ENCODE measurements around the gene ATP5F1E.
A peak's percentile ranks its signal among the peaks of the same experiment; 100 is the strongest.
"Not testable (repeated sequence)": the region's sequence is repeated elsewhere in the genome, so short reads cannot be mapped to it uniquely, and the experiment has no call there.

The ATP5F1E gene

DNA sequence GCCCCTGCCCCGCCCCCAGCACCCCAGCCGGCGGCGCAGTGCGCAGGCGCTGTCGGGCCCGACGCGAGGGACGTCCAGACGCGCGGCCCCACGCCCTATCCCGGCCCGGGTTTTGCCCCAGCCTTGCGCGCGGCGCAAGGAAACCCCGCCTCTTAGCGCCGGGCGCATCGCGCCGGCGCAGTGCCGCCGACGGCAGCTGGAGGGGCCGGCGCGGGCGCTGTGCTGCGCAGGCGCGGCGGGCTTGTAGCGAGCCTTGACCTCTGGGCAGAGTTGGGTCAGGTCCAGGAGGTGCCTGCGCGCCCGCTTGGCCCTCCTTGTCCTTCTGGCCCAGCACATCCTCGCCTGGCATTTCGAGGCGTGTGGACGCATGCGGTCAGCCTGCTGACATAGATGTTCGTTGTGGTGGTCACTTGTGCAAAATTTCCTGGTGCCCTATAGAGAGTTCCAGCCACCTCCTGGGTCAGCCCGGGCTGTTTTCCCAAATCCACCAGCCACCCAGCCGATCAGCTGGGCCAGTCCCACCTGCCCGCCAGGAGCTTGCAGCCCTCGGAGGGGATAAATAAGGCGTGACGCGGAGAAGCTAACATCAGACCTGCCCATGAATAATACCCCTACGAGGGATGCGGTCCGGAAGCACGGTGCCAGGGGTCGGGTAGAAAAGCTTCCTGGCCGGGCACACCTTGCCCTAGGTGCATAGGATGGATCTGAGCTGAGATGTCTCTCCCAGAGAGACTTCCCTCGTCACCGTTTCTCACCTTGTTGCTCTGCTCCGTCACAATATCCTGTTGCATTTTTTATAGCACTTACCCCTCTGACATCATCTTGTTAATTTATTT is 10.9 kb upstream of the ATP5F1E start:
- peak; percentile 99 for DNase-seq (ENCODE audit: low spot score)

DNA sequence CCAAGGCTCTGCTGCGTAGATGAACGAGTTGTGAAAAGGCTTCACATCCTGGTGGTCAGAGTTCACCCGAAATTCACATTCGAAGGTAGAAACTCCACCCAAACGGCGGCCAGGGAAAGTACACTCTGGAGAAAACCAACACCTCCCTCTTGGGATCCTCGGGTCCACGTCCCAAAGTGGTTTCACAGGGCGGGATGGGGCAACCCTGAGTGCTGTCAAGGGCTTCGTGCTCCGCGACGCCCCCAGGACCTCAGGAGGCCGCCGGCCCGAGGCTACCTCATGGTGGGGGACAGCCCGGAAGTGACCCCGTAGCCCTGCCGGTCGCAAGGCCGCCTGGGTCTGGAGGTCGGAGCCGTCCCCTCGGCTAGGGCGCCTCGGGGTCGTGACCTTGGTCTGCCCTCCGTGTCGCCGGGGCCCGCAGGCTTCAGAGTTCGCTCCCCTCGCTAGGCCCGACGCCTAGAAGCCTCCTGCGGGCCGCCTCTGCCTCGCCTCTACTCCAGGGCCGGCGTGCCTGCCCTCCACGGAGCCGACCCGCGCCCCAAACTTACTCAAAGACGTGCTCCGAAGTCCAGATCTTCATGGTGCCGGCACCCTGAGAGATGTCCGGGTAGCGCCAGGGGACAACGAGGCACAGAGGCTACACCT is 10.1 kb upstream of the ATP5F1E start, which contains the start of gene PRELID3B:
TSS of gene PRELID3B (minus strand) at position 636 of the 645 bp plus-strand sequence. CDS start at position 580, 56 bp downstream.
- DNase-seq (ENCODE audit: low spot score), result peak; percentile 9

DNA sequence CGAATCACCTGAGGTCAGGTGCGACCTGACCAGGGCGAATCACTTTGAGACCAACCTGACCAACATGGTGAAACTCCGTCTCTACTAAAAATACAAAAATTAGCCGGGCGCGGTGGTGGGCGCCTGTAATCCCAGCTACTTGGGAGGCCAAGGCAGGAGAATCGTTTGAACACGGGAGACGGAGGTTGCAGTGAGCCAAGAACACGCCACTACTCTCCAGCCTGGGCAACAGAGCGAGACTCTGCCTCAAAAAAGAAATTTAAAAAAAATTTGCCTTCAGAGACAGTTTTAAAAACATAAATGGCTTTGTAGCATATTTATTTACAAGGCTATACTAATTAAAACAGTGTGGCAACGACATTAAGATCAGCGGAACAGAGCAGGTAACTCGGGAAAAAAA is 9.4 kb upstream of the ATP5F1E start:
- DNase-seq (ENCODE audit: low spot score), result not testable (repeated sequence)

DNA sequence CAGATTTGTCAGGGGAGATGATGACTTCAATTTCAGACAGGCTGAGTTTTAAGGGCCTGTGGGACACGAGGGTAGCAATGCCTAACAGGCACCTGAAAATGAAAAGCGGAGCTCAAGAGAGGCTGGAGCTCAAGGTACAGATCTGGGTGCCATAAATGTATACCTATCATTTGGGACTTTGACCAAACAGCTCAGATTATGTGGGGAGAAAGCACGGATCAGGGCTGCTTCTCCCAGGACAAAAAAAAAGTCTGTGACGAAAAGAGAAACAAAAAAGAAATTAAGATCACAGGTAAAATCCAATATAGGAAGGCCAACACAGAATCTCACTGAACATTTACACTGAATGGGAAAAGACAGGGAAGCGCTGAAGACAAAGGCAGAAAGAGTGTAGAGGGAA is 8.5 kb upstream of the ATP5F1E start:
- DNase-seq (ENCODE audit: low spot score), result no peak

DNA sequence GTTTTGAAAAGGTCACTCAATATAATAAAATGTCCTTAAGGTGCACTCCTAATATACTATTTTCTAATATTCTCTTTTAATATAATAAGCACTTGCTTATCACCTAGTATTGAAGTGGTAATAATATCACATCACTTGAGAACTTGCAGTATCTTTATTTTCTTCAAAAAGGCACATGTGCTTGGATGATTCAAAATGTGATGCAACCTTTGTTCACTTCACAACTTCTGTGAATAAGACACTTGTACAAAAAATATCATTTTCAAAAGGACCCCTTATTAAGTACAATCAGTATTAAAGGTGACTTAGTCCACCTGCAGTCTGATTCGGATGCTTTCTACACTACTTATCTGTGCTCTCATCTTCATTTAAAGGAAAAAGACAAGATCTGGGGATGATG is 7.1 kb upstream of the ATP5F1E start:
- no peak for DNase-seq (ENCODE audit: low spot score)

DNA sequence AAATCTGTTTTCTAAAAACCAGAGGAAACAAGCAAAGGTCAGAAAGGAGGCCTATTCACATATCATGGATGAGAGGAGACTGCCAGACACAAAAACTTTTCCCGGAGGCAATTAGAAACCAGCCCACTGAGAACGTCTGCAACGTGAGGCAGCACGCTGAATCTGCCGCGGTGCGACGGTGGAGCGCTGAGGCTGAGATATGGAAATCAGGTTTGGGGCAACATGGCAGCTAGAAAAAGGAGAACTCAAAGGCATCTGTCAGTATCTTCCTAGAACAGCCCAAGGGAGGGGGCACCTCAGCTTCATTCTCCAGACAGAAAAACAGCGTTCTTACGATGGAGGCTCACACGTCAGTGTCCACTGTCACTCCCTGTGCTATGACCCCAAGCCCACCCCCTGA is 5.3 kb upstream of the ATP5F1E start:
- DNase-seq (ENCODE audit: low spot score), result no peak

DNA sequence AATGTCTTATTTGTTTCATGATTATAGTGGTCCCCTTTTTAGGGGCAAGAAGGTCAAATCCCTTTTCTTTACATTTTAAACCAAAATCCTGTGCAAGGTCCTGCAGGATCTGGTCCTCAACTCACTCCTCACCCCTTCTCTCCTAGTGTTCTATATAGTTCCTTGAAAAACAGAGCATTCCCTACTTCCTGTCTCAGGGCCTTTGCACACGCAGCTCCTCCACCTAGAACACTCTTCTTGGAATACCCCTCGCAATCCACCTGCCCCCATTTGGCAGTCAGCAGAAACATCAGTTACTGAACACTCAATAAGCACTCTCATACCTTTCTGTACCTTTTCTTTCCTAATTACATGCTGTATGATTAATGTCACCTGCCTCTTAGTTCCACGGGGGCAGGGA is 3.2 kb upstream of the ATP5F1E start:
- no peak for DNase-seq (ENCODE audit: low spot score)

DNA sequence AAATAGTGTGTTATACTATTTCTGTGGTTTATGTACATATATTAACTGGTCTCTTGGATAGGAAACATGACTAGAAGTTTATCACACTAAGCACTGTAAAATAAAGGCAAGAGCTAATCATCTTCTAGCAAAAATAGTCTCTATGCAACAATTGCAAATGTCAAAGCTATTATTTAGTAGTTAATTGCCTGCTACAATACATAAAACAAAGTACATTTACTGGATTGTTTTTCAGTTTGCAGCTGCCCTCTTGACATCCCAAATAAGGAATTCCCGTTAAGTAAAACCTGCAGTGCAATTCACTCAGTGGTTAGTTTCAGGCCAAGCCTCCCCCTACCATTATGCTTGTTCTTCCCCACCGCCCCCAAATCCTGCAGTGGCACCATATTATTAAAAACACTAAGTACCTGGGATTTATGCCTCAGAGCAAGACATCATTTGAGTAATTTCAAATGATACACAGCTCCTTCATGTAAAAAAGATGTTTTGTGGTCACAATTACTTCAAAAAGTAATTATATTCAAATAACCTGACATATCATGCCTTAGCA is 1.6 kb upstream of the ATP5F1E start:
- DNase-seq (ENCODE audit: low spot score), result no peak

DNA sequence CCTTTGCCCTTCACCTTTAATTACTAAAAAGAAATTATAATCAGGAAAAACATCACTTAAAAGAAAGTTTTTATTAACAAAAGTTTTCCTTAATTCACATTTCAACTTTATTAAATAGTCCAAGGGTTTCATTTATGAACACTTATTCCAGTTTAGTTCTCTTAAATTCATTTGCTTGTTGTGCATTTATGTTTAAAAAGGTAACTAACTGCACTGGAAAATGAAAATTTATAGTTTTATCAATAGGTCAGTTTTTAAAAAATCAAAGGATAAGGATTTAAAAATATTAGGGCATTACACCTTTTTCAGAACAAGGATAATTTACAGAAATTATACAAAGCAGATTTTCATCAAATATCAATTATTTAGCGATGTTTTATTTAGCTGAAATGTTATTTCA is 958 bp upstream of the ATP5F1E start:
- DNase-seq (ENCODE audit: low spot score), result no peak

DNA sequence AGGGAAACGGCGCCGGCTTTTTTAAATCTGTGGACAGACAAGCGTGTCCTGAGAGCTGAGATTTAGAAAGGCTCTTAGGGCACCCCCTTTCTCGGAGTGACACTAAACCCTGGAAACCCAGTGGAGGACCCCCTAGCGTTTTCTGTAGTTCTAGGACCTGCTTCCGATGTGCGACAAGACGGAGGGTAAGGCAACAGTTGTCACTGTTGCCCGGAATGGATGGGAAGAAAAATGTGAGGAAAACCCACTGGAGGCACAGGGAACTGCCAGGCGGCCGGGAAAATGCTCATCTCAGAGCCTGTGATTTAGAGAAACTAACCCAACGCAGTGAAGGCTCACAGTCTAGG is 551 bp upstream of the ATP5F1E start:
- DNase-seq (ENCODE audit: low spot score), result peak; percentile 37

DNA sequence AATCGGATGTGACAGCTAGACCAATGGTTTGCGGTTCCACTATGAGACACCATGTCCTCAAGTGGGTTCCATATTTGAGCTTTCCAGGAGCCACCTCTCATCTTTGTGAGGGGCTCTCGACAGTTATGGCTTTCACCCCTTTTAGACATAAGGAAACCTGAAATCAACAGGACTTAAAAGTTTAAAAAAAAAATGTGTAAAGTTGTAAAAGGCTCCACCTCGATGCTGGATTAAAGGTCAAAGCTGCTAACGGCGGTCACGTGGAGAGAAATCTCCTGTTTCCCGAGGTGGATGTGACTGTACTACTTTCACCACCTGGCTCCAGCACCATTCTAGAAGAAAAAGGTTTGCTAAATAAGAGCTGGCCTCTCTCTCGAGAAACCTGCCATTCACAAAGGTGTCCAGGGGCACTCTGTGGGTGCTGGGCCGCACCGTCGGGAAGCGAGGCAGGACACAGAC is 542 bp downstream of the ATP5F1E start:
- DNase-seq (ENCODE audit: low spot score), result no peak

DNA sequence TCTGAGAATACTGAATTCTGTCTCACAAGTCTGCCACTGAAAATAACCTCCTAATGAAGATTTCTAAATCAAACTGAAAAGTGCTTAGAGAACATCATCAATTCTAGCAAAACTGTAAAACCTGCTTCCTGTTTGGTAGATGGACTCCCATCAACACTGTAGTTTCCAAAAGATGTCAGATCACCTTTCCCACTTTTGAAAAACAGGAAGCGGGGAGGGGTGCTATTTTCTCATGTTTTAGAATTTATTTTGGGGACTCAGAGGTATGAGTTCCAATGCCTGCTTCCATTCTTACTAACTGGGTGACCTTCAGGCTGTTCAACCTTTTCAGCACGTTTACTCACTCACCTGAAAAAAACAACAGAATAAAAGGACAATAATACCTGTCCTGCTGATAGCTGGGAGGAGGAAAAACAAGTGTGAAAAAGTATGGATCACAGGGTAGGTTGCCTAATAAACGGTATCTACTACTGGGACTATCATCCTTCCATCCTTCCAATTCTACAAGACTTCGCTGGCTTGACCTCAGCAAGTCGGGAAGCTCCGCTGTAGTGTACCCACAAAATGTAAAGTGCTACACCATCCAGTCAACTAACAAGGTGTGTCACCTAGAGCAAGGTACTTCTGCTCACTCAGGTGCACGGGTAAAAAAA is 1.1 kb downstream of the ATP5F1E start:
- DNase-seq (ENCODE audit: low spot score), result no peak

DNA sequence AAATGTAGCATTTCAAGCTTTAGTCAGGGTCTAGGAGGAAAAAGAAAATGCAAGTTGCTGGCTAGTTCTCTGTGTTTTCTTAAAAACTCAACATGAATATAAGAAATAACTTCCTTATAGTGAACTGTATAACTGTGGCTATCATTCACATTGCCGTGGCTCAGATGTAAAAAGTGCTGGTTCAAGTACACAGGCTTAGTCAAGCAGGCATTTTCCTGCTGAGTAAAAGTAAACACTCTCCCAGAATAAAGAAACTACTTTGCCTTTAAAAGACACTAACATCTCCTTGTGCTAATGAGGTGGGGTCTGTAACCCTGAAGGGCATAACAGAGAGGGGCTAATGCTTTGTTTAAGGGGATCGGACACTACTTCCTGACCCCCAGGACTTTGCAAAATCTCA is 3.3 kb downstream of the ATP5F1E start:
- DNase-seq (ENCODE audit: low spot score), result no peak

DNA sequence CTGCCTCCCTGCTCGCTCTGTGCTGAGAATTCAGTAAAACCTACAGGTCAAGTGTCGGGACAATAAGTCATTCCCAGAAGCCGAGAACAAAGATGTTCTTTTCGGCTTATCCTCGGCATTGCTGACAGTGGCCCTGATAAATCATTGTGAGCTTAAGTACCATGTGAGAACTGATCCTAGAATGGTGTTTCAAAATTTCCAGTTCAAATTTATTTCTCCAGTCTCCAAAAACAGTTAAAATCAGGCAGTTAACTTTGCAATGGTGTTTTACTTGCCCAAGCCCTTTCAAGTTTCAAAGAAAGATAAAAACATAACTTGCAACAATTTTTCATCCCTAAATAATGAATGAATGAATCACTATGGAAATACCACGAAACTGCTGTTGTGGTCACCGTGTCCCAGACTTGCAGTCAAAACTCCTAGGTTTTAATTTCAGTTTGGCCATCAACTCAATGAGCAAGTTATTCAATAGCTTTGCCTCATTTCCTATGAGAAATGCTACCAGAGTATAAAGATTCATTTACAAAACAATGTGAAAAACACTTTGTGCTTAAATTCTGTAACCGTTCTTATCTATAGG is 4.3 kb downstream of the ATP5F1E start:
- DNase-seq (ENCODE audit: low spot score), result peak; percentile 50

DNA sequence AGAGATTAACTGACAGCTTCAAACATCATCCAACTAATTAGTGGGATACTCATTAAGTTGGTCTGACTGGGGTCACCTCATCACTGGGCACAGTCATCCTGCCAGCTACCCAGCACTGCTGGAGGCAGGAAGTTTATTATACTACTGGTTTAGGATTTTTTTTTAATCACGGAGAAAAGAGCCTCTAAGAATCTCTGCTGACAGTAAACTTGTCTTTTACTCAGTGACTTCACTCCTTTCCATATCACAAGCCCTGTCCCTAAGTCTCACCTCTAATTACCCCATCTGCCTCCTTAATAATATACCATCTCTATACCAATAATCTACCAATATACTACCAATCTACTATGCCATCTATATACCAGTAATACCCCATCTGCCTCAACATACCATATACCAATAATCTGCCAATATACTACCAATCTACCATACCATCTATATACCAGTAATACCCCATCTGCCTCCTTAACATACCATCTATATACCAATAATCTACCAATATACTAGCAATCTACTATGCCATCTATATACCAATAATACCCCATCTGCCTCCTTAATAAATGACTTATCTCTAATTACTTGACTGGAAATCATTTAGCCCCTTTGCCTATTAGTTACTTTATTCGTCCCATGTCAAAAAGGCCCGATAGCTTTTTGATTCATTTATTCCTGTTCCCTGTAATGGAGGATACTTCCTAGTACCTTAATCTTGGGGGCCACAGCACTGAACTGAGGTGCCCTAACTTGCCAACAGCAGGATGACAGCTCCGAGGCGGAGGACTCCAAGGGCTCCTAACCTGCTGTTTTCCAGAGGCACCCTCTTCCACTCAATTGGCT is 5.0 kb downstream of the ATP5F1E start:
- no peak for DNase-seq (ENCODE audit: low spot score)

DNA sequence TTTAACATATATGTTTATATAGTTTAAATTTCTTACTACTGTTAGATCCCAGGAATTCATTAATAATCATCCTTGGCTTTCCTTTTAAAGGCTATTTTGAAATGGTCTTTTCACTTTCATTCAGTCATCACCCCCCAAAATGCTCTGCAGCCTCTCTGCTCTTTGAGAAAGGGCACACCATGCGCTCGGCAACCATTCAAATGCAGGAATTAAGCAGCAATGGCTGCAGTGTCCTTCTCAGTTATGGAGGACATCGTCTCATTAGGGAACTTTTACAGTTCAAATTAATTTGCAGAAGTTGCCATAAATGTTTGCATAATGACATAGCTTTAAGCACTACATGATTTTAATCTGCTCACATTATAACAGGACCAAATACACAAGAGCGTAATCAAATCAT is 6.6 kb downstream of the ATP5F1E start:
- DNase-seq (ENCODE audit: low spot score), result no peak

DNA sequence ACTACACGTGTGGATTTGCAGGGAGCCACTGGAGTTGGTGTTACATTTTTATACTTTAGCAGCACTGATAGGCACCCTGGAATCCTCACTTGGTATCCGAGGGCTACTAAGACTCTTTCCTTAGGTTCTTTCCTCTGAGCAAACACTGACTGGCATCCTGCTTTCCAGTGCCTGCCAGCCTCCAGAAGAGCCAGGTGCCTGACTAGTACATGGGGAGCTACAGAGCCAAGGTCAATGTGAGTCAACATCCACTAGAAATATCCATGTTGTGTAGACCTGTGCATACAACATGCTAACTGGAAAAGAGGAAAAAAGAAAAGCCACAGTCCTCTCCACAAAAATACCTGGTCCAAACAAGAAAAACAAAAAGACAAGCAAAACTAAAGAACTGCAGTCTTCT is 7.0 kb downstream of the ATP5F1E start:
- DNase-seq (ENCODE audit: low spot score), result no peak

DNA sequence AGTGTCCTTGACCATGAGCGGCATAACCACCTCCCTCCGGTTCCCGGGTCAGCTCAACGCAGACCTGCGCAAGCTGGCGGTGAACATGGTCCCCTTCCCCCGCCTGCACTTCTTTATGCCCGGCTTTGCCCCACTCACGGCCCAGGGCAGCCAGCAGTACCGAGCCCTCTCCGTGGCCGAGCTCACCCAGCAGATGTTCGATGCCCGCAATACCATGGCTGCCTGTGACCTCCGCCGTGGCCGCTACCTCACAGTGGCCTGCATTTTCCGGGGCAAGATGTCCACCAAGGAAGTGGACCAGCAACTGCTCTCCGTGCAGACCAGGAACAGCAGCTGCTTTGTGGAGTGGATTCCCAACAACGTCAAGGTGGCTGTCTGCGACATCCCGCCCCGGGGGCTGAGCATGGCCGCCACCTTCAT is 8.0 kb downstream of the ATP5F1E start:
- DNase-seq (ENCODE audit: low spot score), result no peak

DNA sequence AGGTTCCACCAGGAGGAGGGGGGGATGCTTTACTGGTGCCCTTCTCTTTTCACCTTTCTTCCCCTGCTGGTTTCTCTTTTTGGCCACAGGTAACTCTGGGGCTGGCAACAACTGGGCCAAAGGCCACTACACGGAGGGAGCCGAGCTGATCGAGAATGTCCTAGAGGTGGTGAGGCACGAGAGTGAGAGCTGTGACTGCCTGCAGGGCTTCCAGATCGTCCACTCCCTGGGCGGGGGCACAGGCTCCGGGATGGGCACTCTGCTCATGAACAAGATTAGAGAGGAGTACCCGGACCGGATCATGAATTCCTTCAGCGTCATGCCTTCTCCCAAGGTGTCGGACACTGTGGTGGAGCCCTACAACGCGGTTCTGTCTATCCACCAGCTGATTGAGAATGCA is 8.5 kb downstream of the ATP5F1E start:
- DNase-seq (ENCODE audit: low spot score), result no peak

DNA sequence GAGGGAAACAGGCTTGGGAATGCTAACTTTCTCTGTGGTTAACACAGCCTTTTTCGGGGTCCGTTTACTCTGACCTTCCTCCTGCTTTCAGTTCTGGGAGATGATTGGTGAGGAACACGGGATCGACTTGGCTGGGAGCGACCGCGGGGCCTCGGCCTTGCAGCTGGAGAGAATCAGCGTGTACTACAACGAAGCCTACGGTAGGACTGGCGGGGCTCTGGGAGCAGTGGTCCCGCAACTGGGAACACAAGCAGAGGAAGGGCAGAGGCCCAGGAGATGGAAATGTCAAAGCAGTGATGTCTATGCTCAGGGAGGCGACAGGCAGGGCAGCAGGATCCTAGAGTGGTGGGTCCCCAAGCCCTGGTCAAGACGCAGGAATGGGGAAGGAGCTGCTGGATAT is 9.4 kb downstream of the ATP5F1E start:
- DNase-seq (ENCODE audit: low spot score), result no peak

DNA sequence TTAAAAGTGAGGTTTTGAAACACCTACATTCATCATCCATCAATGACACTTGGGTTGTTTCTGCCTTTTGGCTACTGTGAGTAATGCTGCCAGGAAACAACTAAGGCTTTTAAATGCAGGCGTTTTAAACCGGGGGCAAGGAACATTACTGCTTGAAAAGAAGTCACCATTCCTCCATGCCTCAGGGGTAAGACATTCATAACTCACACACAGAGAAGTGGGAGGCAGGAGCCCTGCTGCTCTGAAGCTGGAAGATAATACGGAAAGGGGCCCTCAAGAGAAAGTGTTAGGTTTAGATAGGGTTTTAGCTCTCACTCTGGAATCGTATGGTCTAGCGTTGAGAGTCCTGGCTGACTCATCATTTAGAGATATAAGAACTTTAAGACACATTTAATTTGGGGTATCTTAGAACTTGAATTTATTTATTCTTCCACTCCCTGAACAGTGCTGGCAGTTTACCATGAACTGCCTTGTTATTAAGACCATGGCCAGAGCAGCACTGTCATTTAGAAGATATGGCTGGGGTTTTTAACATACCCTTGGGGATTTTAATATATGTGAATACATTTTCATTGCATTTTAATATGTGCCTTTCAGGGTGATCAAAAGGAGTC is 11.1 kb downstream of the ATP5F1E start:
- DNase-seq (ENCODE audit: low spot score), result no peak

All from AG08395 (cell line).